Measurements from ENCODE around the gene GMDS. TPM values are rescaled to one million over a fixed set of nuclear protein-coding genes. Genes with fewer than 3 reads are reported as not detected.

GMDS gene
- total RNA-seq, 1 donor from 2014 or later = 19.9 TPM

DNA sequence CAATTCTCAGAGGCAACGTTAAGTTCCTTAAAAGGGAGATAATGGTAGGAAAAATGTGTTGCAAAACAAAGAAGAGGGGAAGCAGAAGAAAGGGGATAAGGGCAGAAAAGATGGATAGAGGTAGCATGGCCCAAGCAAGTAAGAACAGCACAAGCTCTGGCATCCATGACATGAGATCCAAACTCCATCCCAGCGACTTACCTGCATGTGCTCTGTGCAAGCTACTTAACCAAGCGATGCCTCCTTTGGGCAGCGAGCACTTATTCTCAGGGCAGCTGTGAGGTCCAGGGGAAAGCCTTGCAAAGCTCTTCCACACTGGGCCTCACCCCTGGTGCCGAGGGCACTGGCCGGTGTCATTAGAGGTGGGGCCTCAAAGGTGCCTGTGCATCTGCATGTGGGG, 340.5 kb downstream of the GMDS start:
- H3K4me1 ChIP-seq = peaks cover 15 to 30% of the 10 kb centered on the region in 2 donors
- H3K4me3 ChIP-seq = no peak overlapping the region
- H3K9me3 ChIP-seq = no peaks in the 10 kb centered on the region
- no peak for DNase-seq (ENCODE audit: low spot score in 2 of 2)
- no peaks in the 10 kb centered on the region for H3K27me3 ChIP-seq
- no peak for TF ChIP-seq CTCF (IDR thresholded peaks at IDR 0.05)
- intact Hi-C loops (cut with DNase I) = loop anchor here (5.0 kb wide), 5 partner anchors 197 to 447 kb away; partner anchors contain the start of gene FOXC1
- no peaks in the 10 kb centered on the region for H3K36me3 ChIP-seq
- H3K27ac ChIP-seq = peak overlapping the region; percentile 86 to 93

- Histone ChIP-seq H3K4me1 (peaks cover 18 to 32% of the 10 kb centered on the region in 2 donors), H3K4me3 (no peak overlapping the region), H3K27me3 (no peaks in the 10 kb centered on the region), H3K36me3 (no peaks in the 10 kb centered on the region), H3K27ac (peak overlapping the region; percentile 86 to 93), H3K9me3 (no peaks in the 10 kb centered on the region)
- intact Hi-C loops (cut with DNase I) = loop anchor here (5.0 kb wide), 5 partner anchors 198 to 448 kb away; partner anchors contain the start of gene FOXC1
- DNase-seq (ENCODE audit: low spot score in 2 of 2) = no peak
- no peak for TF ChIP-seq CTCF (IDR thresholded peaks at IDR 0.05)
These were observed 341.0 kb downstream of the GMDS start for GRCh38 chr6:1904466-1904799.

DNA sequence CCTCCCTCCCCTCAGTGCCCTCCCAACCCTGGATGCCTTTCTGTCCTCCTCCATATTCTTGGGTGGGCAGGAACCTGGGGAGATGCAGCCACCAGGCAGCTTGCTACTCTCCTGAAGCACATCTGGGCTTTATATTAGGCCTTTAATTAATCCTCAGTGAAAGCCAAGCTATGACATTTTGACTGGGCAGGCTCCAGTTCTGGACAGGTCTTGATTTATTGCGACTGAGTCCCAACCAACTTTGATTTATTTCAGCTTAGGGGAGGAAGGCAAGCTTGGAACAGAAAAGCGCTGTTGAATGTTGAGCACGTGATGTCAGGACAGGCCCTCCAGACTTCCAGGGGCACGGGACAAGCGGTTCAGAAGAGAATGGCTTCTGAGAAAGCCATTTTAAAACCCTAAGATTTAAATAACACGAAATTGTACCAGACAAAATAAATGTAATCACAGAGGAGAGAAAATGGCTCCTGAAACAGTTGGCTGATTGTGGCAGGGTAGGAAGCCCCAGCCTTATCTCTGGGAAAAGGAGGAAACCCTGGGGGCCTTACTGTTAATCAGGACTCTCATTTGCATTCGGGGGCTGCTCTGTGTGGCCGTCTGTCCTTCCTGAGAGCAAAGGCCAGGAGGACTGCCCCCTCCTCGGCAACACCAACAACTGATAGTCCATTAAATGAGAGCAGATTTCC, 341.5 kb downstream of the GMDS start:
- H3K27me3 ChIP-seq = no peaks in the 10 kb centered on the region
- DNase-seq (ENCODE audit: low spot score in 2 of 2) = peak in 1 of 2 donors; percentile 81
- no peaks in the 10 kb centered on the region for H3K9me3 ChIP-seq
- H3K4me3 ChIP-seq = no peak overlapping the region
- H3K27ac ChIP-seq = peak overlapping the region; percentile 86 to 93
- intact Hi-C loops (cut with DNase I) = loop anchor here (5.0 kb wide), 5 partner anchors 198 to 448 kb away; partner anchors contain the start of gene FOXC1
- H3K4me1 ChIP-seq = peaks cover 18 to 34% of the 10 kb centered on the region in 2 donors
- TF ChIP-seq CTCF (IDR thresholded peaks at IDR 0.05) = no peak
- no peaks in the 10 kb centered on the region for H3K36me3 ChIP-seq

- intact Hi-C loops (cut with DNase I) = loop anchor here (5.0 kb wide), 5 partner anchors 201 to 451 kb away; partner anchors contain the start of gene FOXC1
- TF ChIP-seq CTCF (IDR thresholded peaks at IDR 0.05) = no peak
These were observed 343.8 kb downstream of the GMDS start for GRCh38 chr6:1901556-1901955.

GRCh38 chr6:1896897-1897296, 348.5 kb downstream of the GMDS start:
- H3K27me3 ChIP-seq = no peaks in the 10 kb centered on the region
- DNase-seq (ENCODE audit: low spot score in 2 of 2) = no peak
- no peak overlapping the region for H3K4me3 ChIP-seq
- no peaks in the 10 kb centered on the region for H3K9me3 ChIP-seq
- H3K27ac ChIP-seq = peak overlapping the region in 1 of 2 donors; percentile 95
- TF ChIP-seq CTCF (IDR thresholded peaks at IDR 0.05) = no peak
- intact Hi-C loops (cut with DNase I) = no loop called here
- H3K4me1 ChIP-seq = peaks cover 15 to 47% of the 10 kb centered on the region in 2 donors
- H3K36me3 ChIP-seq = no peaks in the 10 kb centered on the region

More at GRCh38 chr6:1901556-1901955, 343.8 kb downstream of the GMDS start:
- H3K9me3 ChIP-seq = no peaks in the 10 kb centered on the region
- no peak overlapping the region for H3K4me3 ChIP-seq
- peaks cover 18 to 37% of the 10 kb centered on the region in 2 donors for H3K4me1 ChIP-seq
- peak overlapping the region; percentile 86 to 93 for H3K27ac ChIP-seq
- no peaks in the 10 kb centered on the region for H3K36me3 ChIP-seq
- DNase-seq (ENCODE audit: low spot score in 2 of 2) = no peak
- no peaks in the 10 kb centered on the region for H3K27me3 ChIP-seq
